ELF-1 (cell line): ENCODE measurements around the gene CAPRIN1.
"Not testable (repeated sequence)": the region's sequence is repeated elsewhere in the genome, so short reads cannot be mapped to it uniquely, and the experiment has no call there.

Source experiments
- DNase-seq: peaks from one replicate; pipeline ENCODE4 v3.0.0-alpha.2; 2016; ENCODE audit warnings: low read depth, low spot score

CAPRIN1 gene

DNA sequence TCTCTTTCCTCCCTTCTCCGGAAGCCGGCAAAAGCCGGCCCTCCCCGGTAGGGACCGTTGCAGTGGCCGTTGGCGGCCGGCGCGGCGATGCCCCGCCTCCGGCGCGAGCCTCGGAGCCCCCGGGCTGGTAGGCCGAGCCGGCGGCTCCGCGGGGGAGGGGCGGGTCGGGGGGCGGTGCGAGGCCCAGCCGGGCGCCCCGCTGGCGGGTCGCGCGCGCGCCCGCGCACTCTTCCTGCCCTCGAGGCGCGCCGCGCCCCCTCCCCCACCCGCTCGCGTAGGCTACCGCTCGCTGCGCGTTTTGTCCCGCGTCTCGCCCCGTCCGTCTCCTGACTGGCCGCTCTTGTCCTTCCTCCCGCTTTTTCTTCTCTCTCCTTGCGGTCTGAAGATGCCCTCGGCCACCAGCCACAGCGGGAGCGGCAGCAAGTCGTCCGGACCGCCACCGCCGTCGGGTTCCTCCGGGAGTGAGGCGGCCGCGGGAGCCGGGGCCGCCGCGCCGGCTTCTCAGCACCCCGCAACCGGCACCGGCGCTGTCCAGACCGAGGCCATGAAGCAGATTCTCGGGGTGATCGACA is 591 bp downstream of the CAPRIN1 start:
- peak; percentile 80 for DNase-seq

DNA sequence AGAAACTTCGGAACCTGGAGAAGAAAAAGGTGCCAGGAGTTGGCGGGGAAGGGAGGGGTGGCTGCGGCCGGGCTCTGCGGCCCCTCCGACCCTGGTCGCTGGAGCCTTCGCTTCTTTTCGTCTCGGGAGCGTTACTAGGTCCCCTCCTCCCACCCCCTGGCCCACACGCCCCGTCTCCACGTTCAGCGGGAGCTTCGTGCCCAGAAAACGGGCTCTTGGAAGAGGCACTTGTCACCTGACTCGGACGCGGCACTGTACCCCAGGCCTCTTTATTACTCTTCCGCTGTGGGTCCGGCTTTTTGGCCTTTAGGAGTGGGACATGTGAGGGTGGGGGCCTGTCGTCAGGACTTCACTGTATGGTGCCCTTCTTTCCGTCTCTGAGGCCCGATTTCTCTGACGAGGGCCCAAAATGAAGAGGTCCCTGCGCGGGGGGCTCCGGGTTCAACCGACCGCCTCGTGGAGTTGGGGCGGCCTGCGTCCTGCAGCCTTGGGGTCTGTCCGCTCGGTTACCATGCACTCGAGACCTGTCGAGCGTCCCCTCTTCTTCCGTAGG is 1.2 kb downstream of the CAPRIN1 start:
- DNase-seq: peak; percentile 19

DNA sequence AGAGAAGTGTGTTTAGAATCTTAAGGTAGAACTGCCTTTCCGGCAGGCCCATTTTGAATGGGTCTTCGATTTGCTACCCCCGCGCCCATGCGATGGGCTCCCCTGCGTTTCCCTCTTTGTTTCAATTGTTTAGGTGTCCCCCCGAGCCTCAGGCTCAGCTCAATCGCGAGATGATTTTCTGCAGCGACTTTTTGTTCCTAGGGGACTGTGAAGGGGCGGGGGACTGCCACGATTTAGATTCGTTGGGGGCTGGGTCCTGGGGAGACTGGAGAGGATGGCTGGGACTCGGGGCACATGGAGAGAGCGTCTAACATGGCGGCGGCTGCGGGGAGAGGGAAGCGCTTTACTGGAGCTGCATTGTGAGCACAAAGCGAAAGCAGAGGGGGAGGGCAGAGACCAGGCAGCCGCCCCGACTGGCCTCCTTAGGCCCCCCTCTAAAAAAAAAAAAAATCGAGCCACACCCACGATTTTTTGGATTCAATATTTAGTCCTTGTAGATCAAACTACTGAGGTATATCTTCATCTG is 1.7 kb downstream of the CAPRIN1 start:
- DNase-seq: peak; percentile 71

DNA sequence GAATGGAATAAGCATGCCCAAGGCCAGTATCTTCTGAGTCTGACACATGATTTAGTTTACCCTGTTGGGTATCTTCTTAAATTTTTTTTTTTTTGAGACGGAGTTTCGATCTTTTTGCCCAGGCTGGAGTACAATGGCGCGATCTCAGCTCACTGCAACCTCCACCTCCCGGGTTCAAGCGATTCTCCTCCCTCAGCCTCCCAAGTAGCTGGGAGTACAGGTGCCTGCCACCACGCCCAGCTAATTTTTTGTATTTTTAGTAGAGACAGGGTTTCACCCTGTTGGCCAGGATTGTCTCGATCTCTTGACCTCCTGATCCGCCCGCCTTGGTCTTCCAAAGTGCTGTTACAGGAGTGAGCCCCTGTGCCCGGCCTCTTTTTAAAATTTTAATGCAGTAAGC is 2.8 kb downstream of the CAPRIN1 start:
- not testable (repeated sequence) for DNase-seq

DNA sequence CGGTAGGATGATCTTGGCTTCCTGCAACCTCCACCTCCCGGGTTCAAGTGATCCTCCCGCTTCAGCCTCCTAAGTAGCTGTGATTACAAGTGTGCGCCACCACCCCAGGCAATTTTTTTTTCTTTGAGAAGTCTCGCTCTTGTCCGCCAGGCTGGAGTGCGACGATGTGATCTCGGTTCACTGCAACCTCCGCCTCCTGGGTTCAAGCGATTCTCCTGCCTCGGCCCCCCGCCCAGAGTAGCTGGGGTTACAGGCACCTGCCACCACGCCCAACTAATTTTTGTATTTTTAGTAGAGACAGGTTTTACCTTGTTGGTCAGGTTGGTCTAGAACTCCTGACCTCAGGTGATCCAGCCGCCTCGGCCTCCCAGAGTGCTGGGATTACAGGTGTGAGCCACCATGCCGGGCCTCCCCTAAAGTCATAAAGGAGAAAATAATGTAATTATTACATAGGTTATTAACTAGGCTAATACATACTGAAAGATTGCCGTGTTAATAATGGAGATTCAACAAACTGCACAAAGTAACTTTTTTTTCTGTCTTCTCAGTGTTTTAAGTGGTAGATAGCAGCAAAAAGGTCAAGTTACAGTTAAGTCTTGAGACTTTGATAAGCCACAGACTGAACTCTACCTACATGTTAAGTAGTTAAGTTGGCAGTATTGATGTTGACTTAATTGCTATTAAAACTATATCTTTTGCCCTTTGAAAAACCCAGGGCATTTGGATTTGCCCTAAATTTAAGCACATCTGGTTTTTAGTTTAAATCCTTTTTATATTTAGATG is 3.9 kb downstream of the CAPRIN1 start:
- peak; percentile 23 for DNase-seq

DNA sequence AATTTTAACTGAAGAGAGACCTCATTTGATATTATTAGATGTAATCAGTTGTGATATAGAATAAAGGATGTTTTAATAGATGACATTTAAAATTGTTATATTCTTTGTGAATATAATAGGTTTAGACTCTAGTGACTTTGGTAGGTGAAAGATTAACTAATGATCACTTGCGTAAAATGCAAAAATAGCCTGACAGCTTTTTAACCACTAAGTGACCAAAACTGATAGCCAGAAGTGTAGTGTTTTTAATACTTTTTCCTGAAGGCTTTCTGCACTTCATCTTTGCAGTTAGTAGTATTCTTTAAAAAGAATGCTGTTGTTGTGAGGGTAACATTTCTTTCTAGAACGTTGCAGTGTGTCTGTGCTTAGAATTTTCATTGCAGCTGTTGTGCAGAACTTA is 5.1 kb downstream of the CAPRIN1 start:
- DNase-seq: no peak

DNA sequence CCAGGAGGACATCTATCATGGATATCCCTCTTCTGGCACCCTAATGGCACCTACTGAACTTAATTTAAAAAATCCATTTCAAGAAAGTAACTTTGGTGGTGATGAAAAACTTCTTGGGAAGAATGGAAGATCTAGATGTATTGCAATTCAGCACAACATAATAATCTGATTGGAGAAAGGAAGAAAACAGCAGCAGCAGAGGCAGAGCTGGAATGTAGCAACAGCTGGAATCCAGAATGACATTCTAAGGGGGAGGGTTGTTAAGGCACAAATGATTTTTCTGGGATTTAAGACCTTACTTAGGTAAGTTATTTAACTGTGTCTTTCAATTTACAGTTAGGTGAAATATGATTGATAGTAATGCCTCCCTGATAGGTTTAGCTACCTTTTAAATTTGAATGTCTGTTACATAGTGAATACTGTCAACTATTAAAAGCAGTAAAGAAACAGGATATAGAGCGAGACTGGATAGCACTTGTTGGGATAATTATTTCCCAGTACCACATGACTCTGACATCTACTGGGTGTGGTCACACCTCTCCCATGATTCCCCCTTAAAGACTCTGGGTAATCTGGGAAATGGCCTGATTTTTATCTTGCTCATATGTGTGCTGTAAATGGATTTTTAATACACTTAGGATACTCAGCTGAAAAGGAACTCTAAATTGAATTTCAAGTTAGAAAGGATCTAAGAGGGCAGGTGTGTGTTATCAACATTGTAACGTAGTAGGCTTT is 11.7 kb downstream of the CAPRIN1 start:
- DNase-seq: no peak

DNA sequence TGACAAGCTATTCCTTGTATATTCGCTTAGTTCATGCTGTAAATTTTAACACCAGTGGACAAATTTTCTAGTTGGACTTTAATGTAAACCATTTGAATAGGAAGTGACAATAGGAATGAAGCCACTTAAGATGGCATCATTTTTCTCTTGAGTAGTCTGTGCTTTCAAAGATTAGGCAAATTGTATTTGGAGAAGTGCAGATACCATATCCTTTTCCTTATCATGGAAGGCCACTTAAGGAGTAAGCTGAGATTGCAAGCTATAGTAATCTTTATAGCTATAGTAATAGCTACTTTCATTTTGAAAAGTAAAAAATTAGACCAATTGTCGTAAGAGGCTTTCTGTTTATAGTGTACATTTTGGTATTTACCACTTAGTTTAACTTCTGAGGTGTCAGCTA is 12.8 kb downstream of the CAPRIN1 start:
- DNase-seq: no peak

DNA sequence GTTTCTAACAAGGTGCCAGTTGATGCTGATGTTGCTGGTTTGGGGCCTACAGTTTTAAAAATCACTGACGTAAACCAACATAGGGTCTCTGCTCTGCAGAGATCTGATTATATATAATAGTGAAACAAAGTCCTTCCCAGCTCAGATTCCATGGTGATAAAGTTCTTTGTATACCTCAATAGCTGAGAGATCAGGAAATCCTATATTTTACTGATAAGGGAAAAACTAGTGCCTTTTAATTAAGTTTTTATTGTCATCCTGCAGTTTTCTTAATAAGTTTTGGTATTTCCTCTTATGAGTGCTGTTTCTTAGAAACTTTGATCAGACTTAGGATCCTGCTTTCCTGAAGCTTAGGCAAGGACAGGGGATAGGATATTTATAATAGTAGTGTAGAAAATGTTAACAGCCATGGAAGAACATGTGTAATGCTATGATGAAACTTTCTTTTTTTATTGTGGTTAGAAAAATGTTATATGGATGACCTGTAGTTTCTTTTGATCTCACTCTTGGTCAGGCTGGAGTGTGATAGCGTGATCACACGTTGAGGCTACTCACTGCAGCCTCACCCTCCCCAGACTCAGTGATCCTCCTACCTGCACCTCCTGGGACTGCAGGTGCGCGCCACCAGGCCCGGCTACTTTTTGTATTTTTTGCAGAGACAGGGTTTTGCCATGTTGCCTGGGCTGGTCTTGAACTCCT is 14.1 kb downstream of the CAPRIN1 start:
- DNase-seq: peak; percentile 57

DNA sequence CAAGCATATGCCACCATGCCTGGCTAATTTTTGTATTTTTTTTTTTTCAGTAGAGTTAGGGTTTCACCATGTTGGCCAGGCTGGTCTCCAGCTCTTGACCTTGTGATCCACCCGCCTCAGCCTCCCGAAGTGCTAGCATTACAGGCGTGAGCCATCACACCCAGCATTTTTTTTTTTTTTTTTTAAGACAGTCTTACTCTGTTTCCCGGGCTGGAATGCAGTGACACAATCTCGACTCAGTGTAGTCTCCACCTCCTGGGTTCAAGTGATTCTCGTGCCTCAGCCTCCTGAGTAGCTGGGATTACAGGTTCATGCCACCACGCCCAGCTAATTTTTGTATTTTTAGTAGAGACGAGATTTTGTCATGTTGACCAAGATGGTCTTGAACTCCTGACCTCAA is 15.2 kb downstream of the CAPRIN1 start:
- DNase-seq: not testable (repeated sequence)

DNA sequence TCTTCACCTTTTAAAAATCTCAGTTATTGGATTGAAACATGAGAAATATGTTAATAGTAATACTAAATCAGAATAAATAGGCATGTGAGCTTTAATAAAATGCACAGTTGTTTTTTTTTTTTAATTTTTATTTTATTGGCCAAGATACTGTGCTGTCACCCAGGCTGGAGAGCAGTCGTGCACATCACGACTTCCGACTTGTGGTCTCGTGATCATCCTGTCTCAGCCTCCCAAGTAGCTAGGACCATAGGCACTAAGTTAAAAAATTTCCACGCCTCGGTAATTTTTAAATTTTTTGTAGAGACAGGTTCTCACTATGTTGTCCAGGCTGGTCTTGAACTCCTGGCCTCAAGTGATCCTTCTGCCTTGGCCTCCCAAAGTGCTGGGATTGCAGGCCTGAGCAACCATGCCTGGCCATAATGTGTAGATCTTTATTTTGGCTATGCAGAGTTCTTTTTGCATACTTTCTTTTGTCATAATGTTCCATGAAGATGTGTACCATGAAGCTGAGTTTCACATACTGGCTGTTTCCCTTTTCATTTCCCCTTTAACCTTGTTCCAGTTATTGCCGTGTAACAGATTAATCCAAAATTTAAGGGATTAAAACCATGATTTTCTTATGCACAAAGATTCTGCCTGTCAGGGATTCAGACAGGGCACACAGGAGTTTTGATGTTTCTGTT is 16.0 kb downstream of the CAPRIN1 start:
- no peak for DNase-seq

DNA sequence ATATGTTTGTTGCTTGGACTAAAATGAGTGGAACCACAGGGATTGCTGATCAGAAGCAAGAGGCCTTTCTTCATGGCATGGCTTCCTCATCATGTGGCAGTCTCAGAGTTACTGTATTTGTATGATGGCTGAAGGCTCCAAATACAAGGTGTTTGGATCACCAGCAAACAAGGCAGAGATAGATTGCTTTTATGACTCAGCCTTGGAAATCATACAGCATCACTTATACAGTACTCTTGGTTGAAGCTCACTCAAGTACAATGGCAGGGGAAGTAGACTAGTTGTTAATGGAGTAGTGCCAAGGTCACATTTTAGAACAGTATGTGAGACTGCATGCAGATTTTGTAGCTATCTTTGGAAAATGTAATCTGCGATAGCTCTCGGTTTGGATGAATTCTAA is 16.6 kb downstream of the CAPRIN1 start:
- no peak for DNase-seq

DNA sequence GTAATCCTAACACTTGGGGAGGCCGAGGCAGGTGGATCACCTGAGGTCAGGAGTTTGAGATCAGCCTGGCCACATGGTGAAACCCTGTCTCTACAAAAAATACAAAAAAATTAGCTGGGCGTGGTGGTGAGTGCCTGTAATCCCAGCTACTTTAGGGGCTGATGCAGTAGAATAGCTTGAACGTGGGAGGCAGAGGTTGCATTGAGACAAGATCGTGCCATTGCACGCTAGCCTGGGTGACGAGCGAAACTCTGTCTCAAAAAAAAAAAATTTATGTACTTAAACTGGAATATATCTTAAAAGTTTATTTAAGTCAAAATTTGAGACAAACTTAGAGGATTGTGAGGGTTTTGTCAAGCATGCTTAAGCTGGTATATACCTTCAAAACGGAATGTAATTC is 19.8 kb downstream of the CAPRIN1 start:
- not testable (repeated sequence) for DNase-seq

DNA sequence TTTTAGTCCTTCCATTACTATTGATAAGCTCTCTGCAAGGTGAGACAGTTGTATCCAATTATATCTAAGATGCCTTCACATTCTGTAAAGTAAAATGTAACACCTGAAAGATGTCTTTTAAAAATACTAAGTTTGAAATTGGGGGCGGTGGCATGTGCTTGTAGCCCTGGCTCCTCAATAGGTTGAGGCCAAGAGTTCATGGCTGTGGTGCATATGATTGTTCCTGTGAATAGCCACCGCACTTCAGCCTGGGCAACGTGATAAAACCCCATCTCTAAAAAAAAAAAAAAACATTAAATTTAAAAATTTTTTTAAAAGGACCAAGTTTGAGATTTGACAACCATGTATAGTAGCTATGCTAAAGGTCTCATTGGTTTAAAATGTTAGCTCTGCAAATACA is 20.5 kb downstream of the CAPRIN1 start:
- no peak for DNase-seq

DNA sequence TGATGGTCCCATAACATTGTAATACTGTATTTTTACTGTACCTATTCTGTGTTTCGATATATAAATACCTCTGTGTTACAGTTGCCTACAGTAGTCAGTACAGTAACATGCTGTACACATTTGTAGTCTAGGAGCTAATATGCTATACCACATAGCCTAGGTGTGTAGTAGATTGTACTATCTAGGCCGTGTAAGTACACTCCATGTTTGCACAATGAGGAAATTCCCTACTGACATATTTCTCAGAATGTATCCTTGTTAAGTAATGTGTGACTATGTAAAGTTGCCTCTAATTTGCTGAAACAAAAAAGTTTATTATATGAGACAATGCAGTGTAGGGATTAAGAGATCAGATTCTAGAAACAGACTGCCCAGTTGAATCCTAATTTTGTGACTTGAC is 21.3 kb downstream of the CAPRIN1 start:
- no peak for DNase-seq

DNA sequence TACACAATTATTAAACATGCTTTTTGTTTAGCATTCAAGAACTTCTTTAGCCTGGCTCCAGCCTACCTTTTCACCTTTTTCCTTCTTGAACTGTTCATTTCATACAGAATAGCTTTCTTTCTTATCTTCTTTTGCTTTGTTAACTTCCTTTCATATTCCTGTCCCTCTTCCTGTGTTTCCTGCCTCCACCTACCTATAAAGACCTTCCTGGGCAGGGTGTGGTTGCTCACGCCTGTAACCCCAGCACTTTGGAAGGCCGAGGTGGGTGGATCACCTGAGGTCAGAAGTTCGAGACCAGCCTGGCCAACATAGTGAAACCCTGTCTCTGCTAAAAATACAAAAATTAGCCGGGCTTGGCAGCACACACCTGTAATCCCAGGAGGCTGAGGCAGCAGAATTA is 22.9 kb downstream of the CAPRIN1 start:
- DNase-seq: no peak

DNA sequence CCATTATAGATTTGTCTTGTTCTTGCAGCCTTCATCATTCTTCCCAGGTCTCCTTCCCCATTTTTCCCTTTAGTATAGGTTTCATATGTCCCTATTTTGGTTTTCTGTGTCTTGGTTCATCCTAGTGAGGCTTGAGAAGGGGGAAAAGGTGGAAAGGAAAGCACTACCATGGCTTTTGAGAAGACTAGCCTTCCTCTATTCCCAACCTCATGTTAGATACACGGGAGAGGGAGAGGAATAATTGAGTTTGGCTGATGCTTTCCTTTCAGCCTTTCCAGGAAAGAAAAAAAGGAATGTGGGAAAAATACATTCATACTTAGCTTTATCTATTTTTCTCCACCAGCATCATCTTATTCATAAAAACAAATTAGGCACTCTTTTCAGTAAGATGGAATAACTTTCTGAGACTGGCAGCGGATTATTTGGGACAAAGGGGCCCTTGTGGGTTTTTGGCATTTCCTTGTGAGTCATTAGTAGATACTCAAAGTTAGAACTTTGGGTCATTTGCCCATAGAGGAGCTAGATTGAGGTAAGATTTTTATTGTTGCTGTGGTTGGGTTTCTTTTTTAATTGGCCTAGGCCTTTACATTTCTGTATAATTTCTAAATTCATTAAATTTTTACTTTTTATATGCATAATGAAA is 23.8 kb downstream of the CAPRIN1 start:
- DNase-seq: no peak

DNA sequence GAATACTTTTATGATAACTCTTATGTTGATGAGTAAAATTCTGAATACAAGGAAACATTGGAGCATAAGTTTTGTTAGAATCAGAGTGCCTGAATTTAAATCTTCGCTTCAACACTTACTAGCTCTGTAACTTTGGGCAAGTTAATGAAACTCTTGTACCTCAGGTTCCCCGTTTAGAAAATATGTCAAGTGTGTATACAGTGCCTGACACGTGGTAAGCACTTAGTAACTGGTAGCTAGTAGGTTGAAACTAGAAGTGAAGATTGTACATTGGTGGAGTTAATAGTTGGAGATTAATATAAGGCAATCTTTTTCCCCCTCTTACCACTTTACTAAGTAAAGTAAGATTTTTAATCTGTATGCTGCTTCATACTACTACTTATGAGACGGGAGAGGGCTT is 29.1 kb downstream of the CAPRIN1 start:
- no peak for DNase-seq

DNA sequence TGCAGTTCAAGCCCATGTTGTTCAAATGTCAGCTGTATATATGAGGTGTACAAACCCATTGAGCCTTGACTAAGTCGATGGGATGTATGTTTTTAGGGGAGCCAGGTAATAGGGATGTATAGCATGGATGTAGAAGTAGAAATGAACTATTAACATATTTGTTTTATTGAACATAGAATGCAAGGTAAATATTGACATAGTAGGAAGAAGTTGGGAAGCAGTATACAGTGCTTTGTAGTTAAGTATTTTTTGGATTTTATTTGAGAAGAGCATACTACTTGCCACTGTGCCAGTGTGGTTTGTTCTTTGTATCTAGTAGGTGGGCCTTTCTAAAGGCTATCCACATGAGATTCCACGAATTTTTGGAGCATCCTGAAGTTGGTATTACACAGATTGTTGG is 33.1 kb downstream of the CAPRIN1 start:
- DNase-seq: no peak

DNA sequence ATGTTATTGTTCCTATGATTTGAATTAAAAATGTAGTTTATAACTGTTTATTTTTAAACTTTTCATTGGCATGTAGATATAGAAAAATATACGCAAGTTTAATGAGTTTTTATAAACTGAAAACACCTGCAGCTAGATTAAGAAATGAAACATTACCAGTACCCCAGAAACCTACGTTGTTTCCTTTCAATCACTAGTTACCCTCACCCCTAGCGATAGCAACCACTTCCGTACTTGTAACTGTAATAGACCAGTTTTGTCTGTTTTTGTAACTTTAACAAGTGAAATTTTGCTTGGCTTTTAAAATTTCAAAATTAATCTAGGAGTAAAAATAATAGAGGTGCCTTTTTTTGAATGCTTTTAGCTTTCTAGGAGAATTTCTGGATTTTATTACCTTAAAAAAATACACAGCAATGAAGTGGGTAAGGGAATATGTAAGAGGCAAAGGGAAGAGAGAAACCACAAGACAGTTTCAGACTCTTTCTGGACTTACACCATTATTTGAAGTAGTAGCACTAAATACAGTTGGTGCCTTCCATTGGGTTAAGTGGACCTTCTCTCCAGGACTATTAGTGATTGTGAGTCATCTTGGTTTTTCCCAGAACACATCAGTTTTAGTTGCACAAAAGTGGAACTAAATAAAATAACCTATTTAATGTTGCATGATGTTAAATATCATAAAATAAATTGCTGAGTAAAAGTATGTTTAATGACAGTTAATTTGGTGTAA is 35.2 kb downstream of the CAPRIN1 start:
- no peak for DNase-seq
